GM21786 (cell line): ENCODE measurements around the gene GZMH.
"Not testable (repeated sequence)": the region's sequence is repeated elsewhere in the genome, so short reads cannot be mapped to it uniquely, and the experiment has no call there.

ENCODE experiments used
- ATAC-seq: cut with Tn5 transposase; IDR thresholded peaks from one replicate; pipeline ENCODE4 v1.9.1; 2021; ENCODE audit not compliant: unreplicated experiment

The GZMH gene

GRCh38 chr14:24597403-24597802 is 12.1 kb downstream of the GZMH start:
- ATAC-seq: no peak

- ATAC-seq: no peak
Observed at GRCh38 chr14:24595073-24595808, 14.2 kb downstream of the GZMH start.

GRCh38 chr14:24591004-24591403 is 18.5 kb downstream of the GZMH start:
- ATAC-seq: not testable (repeated sequence)

GRCh38 chr14:24584402-24584801 is 25.1 kb downstream of the GZMH start:
- ATAC-seq: not testable (repeated sequence)

- ATAC-seq: no peak
Observed at GRCh38 chr14:24578558-24578957, 30.9 kb downstream of the GZMH start.

- ATAC-seq: no peak
Observed at GRCh38 chr14:24576771-24577170, 32.7 kb downstream of the GZMH start.

GRCh38 chr14:24576182-24576581 is 33.3 kb downstream of the GZMH start, which contains the start of gene CTSG:
Gene CTSG (minus strand): TSS chr14:24576250. CDS start chr14:24576223, 27 bp downstream.
- no peak for ATAC-seq

GRCh38 chr14:24574206-24574774 is 35.2 kb downstream of the GZMH start:
- no peak for ATAC-seq

- no peak for ATAC-seq
Observed at GRCh38 chr14:24566318-24566717, 43.2 kb downstream of the GZMH start.

- no peak for ATAC-seq
Observed at GRCh38 chr14:24565766-24566165, 43.7 kb downstream of the GZMH start.

- ATAC-seq: no peak
Observed at GRCh38 chr14:24563505-24563904, 46.0 kb downstream of the GZMH start.

GRCh38 chr14:24556756-24557155 is 52.7 kb downstream of the GZMH start:
- no peak for ATAC-seq
